WTC11 (cell line): ENCODE results near the gene ILK. TPM values are rescaled to one million over a fixed set of nuclear protein-coding genes. Genes with fewer than 3 reads are reported as not detected.

ENCODE experiments used
- ATAC-seq: fragments of 200-7000 bp; cut with Tn5 transposase; 2 replicates; pipeline ENCODE4 v1.10.0; 2021; ENCODE audit warnings: mild to moderate bottlenecking, moderate library complexity
- CTCF ChIA-PET: fragments of 300-600 bp; sonication (Branson Sonifier 250); formaldehyde crosslinking; loops from one replicate; lab custom pipeline; 2021; ENCODE audit warnings: antibody characterized with exemption; lab: Charles Lee
- POLR2A ChIA-PET: fragments of 350-600 bp; sonication (Branson Sonifier 250); formaldehyde crosslinking; loops from one replicate; lab custom pipeline; 2021; ENCODE audit warnings: antibody characterized with exemption; lab: Charles Lee
- DNase-seq: peaks from one replicate; pipeline ENCODE4 v3.0.0; 2021; ENCODE audit warnings: low spot score
- H3K27ac Mint-ChIP-seq: 2 replicates; pipeline ENCODE4 v1.8.0; 2021; ENCODE audit warnings: mixed read lengths
- H3K27me3 Mint-ChIP-seq: 2 replicates; pipeline ENCODE4 v1.8.0; 2021; ENCODE audit warnings: low read depth, mild to moderate bottlenecking, moderate library complexity, mixed read lengths
- H3K36me3 Mint-ChIP-seq: 2 replicates; pipeline ENCODE4 v1.8.0; 2021; ENCODE audit warnings: mixed read lengths
- H3K4me1 Mint-ChIP-seq: 2 replicates; pipeline ENCODE4 v1.8.0; 2022; ENCODE audit warnings: mixed read lengths
- H3K4me3 Mint-ChIP-seq: 2 replicates; pipeline ENCODE4 v1.8.0; 2021; ENCODE audit warnings: mild to moderate bottlenecking, moderate library complexity, mixed read lengths
- H3K9me3 Mint-ChIP-seq: 2 replicates; pipeline ENCODE4 v1.8.0; 2021; ENCODE audit warnings: mixed read lengths
- CREB1 ChIP-seq: sonication (generic); formaldehyde crosslinking; IDR thresholded peaks from 2 replicates; pipeline ENCODE4 v1.8.0; 2023; ENCODE audit warnings: mild to moderate bottlenecking, missing genetic modification reagents
- FOXK1 ChIP-seq: sonication (generic); formaldehyde crosslinking; IDR thresholded peaks from 2 replicates; pipeline ENCODE4 v1.8.0; 2022; ENCODE audit warnings: mild to moderate bottlenecking, moderate library complexity, missing genetic modification reagents
- JAZF1 ChIP-seq: fragments of 250-450 bp; sonication (Bioruptor Pico); IDR thresholded peaks from 2 replicates; pipeline ENCODE4 v1.9.0; 2021; ENCODE audit warnings: moderate library complexity, mild to moderate bottlenecking, inconsistent platforms
- MXD4 ChIP-seq: fragments of 250-450 bp; sonication (Bioruptor Pico); IDR thresholded peaks from 2 replicates; pipeline ENCODE4 v1.8.0; 2021; ENCODE audit warnings: mild to moderate bottlenecking, moderate library complexity, borderline replicate concordance
- NFYB ChIP-seq: sonication (generic); formaldehyde crosslinking; conservative IDR thresholded peaks from 2 replicates; pipeline ENCODE4 v1.8.0; 2022; ENCODE audit warnings: low read depth, missing genetic modification reagents
- NR2C2 ChIP-seq: sonication (generic); formaldehyde crosslinking; IDR thresholded peaks from 2 replicates; pipeline ENCODE4 v1.8.0; 2022; ENCODE audit warnings: mild to moderate bottlenecking, missing genetic modification reagents
- RELA ChIP-seq: sonication (generic); formaldehyde crosslinking; IDR thresholded peaks from 2 replicates; pipeline ENCODE4 v1.8.1; 2022; ENCODE audit warnings: missing genetic modification reagents, mild to moderate bottlenecking, borderline replicate concordance
- SMAD4 ChIP-seq: sonication (generic); formaldehyde crosslinking; IDR thresholded peaks from 2 replicates; pipeline ENCODE4 v1.8.0; 2022; ENCODE audit warnings: mild to moderate bottlenecking, missing genetic modification reagents
- SP1 ChIP-seq: sonication (generic); formaldehyde crosslinking; conservative IDR thresholded peaks from 2 replicates; pipeline ENCODE4 v1.8.1; 2022; ENCODE audit warnings: missing genetic modification reagents
- ZBTB21 ChIP-seq: sonication (generic); formaldehyde crosslinking; IDR thresholded peaks from 2 replicates; pipeline ENCODE4 v1.8.1; 2023; ENCODE audit warnings: mild to moderate bottlenecking, missing genetic modification reagents, borderline replicate concordance
- ZNF317 ChIP-seq: sonication (generic); formaldehyde crosslinking; IDR thresholded peaks from 2 replicates; pipeline ENCODE4 v1.8.1; 2023; ENCODE audit warnings: low read depth, mild to moderate bottlenecking, moderate library complexity, missing genetic modification reagents, borderline replicate concordance
- ZNF396 ChIP-seq: fragments of 250-450 bp; sonication (Bioruptor Pico); IDR thresholded peaks from 2 replicates; pipeline ENCODE4 v1.8.0; 2021; ENCODE audit warnings: mild to moderate bottlenecking, moderate library complexity, borderline replicate concordance
- total RNA-seq: library from RNA; stranded (reverse); gene quantifications from 3 replicates; pipeline ENCODE4 v1.2.3, GENCODE V29; 2021
- TF ChIP-seq, protein P1 (sequence below): fragments of 250-450 bp; sonication (Bioruptor Pico); IDR thresholded peaks from 2 replicates; pipeline ENCODE4 v1.9.0; 2021; ENCODE audit warnings: mild to moderate bottlenecking, borderline replicate concordance
- TF ChIP-seq, protein P2 (sequence below): sonication (generic); formaldehyde crosslinking; IDR thresholded peaks from 2 replicates; pipeline ENCODE4 v1.8.0; 2022; ENCODE audit warnings: mild to moderate bottlenecking, missing genetic modification reagents
- TF ChIP-seq, protein P3 (sequence below): sonication (generic); formaldehyde crosslinking; conservative IDR thresholded peaks from 2 replicates; pipeline ENCODE4 v1.8.1; 2022; ENCODE audit warnings: mild to moderate bottlenecking, missing genetic modification reagents
- TF ChIP-seq, protein P4 (sequence below): sonication (generic); formaldehyde crosslinking; IDR thresholded peaks from 2 replicates; pipeline ENCODE4 v1.8.0; 2022; ENCODE audit warnings: mild to moderate bottlenecking, missing genetic modification reagents
- TF ChIP-seq, protein P5 (sequence below): sonication (generic); formaldehyde crosslinking; conservative IDR thresholded peaks from 2 replicates; pipeline ENCODE4 v1.8.1; 2023; ENCODE audit warnings: mild to moderate bottlenecking, low read depth, missing genetic modification reagents, moderate library complexity
- TF ChIP-seq, protein P6 (sequence below): sonication (generic); formaldehyde crosslinking; IDR thresholded peaks from 2 replicates; pipeline ENCODE4 v1.8.1; 2023; ENCODE audit warnings: mild to moderate bottlenecking, missing genetic modification reagents
- TF ChIP-seq, protein P7 (sequence below): fragments of 250-450 bp; sonication (Bioruptor Pico); conservative IDR thresholded peaks from 2 replicates; pipeline ENCODE4 v1.9.0; 2021; ENCODE audit warnings: mild to moderate bottlenecking
- TF ChIP-seq, protein P8 (sequence below): sonication (generic); formaldehyde crosslinking; IDR thresholded peaks from 2 replicates; pipeline ENCODE4 v1.8.1; 2022; ENCODE audit warnings: missing genetic modification reagents, borderline replicate concordance

Gene ILK
- total RNA-seq, 1 experiment from 2014 or later: 97.7 TPM

DNA sequence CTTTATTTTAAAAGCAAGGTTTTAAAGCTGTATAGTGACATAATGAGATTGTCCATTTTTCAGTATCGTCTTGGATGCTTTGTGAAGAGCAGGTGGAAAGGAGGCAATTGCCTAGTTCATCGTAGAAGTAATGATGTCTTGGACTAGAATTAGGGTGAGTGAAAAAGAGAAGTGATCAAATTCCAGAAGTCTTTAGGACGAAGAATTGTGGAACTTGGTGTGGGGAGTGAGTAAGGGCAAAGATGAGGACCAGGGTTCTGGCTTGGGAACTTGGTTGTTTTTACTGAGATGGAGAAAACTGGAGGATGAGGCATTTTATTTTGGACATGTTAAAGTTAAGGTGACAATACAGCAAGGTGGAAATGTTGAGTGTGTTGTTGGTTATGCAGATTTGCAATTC lies 1.2 kb downstream of the ILK start:
- CTCF ChIA-PET: interaction anchor here (0.9 to 4.0 kb wide), 8 partner anchors 14 to 162 kb away, joined by 3 to 12 read pairs (median 6); partner anchors contain the start of genes MRPL17 and TPP1

More for the DNA sequence above, 1.2 kb downstream of the ILK start:
- ATAC-seq (no peak), DNase-seq (no peak)
- Mint-ChIP-seq H3K9me3 (no peaks in the 10 kb centered on the region), H3K27ac (no peak overlapping the region), H3K4me3 (no peak overlapping the region), H3K36me3 (peaks cover 28% of the 10 kb centered on the region), H3K27me3 (no peaks in the 10 kb centered on the region), H3K4me1 (peaks cover 14% of the 10 kb centered on the region)
- POLR2A ChIA-PET: interaction anchor here (0.9 to 1.4 kb wide), 3 partner anchors 7 to 42 kb away, joined by 3 to 6 read pairs (median 4); partner anchors contain the start of genes TAF10 and TPP1
- TF ChIP-seq, protein P1, sequence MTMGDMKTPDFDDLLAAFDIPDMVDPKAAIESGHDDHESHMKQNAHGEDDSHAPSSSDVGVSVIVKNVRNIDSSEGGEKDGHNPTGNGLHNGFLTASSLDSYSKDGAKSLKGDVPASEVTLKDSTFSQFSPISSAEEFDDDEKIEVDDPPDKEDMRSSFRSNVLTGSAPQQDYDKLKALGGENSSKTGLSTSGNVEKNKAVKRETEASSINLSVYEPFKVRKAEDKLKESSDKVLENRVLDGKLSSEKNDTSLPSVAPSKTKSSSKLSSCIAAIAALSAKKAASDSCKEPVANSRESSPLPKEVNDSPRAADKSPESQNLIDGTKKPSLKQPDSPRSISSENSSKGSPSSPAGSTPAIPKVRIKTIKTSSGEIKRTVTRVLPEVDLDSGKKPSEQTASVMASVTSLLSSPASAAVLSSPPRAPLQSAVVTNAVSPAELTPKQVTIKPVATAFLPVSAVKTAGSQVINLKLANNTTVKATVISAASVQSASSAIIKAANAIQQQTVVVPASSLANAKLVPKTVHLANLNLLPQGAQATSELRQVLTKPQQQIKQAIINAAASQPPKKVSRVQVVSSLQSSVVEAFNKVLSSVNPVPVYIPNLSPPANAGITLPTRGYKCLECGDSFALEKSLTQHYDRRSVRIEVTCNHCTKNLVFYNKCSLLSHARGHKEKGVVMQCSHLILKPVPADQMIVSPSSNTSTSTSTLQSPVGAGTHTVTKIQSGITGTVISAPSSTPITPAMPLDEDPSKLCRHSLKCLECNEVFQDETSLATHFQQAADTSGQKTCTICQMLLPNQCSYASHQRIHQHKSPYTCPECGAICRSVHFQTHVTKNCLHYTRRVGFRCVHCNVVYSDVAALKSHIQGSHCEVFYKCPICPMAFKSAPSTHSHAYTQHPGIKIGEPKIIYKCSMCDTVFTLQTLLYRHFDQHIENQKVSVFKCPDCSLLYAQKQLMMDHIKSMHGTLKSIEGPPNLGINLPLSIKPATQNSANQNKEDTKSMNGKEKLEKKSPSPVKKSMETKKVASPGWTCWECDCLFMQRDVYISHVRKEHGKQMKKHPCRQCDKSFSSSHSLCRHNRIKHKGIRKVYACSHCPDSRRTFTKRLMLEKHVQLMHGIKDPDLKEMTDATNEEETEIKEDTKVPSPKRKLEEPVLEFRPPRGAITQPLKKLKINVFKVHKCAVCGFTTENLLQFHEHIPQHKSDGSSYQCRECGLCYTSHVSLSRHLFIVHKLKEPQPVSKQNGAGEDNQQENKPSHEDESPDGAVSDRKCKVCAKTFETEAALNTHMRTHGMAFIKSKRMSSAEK (CRISPR knock-in tag): no peak
- TF ChIP-seq, protein P2, sequence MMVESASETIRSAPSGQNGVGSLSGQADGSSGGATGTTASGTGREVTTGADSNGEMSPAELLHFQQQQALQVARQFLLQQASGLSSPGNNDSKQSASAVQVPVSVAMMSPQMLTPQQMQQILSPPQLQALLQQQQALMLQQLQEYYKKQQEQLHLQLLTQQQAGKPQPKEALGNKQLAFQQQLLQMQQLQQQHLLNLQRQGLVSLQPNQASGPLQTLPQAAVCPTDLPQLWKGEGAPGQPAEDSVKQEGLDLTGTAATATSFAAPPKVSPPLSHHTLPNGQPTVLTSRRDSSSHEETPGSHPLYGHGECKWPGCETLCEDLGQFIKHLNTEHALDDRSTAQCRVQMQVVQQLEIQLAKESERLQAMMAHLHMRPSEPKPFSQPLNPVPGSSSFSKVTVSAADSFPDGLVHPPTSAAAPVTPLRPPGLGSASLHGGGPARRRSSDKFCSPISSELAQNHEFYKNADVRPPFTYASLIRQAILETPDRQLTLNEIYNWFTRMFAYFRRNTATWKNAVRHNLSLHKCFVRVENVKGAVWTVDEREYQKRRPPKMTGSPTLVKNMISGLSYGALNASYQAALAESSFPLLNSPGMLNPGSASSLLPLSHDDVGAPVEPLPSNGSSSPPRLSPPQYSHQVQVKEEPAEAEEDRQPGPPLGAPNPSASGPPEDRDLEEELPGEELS (CRISPR knock-in tag): no peak
- TF ChIP-seq, protein P3, sequence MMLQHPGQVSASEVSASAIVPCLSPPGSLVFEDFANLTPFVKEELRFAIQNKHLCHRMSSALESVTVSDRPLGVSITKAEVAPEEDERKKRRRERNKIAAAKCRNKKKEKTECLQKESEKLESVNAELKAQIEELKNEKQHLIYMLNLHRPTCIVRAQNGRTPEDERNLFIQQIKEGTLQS: no peak
- TF ChIP-seq NR2C2 (CRISPR knock-in tag): no peak
- TF ChIP-seq ZNF396 (CRISPR knock-in tag): no peak
- TF ChIP-seq RELA (CRISPR knock-in tag): no peak
- TF ChIP-seq SMAD4 (CRISPR knock-in tag): no peak
- no peak for TF ChIP-seq MXD4 (CRISPR knock-in tag)
- TF ChIP-seq ZBTB21: no peak
- no peak for TF ChIP-seq JAZF1 (CRISPR knock-in tag)
- TF ChIP-seq CREB1 (CRISPR knock-in tag): no peak
- TF ChIP-seq, protein P4, sequence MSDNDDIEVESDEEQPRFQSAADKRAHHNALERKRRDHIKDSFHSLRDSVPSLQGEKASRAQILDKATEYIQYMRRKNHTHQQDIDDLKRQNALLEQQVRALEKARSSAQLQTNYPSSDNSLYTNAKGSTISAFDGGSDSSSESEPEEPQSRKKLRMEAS: no peak
- TF ChIP-seq, protein P5, sequence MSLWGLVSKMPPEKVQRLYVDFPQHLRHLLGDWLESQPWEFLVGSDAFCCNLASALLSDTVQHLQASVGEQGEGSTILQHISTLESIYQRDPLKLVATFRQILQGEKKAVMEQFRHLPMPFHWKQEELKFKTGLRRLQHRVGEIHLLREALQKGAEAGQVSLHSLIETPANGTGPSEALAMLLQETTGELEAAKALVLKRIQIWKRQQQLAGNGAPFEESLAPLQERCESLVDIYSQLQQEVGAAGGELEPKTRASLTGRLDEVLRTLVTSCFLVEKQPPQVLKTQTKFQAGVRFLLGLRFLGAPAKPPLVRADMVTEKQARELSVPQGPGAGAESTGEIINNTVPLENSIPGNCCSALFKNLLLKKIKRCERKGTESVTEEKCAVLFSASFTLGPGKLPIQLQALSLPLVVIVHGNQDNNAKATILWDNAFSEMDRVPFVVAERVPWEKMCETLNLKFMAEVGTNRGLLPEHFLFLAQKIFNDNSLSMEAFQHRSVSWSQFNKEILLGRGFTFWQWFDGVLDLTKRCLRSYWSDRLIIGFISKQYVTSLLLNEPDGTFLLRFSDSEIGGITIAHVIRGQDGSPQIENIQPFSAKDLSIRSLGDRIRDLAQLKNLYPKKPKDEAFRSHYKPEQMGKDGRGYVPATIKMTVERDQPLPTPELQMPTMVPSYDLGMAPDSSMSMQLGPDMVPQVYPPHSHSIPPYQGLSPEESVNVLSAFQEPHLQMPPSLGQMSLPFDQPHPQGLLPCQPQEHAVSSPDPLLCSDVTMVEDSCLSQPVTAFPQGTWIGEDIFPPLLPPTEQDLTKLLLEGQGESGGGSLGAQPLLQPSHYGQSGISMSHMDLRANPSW: no peak
- TF ChIP-seq SP1 (CRISPR knock-in tag): no peak
- TF ChIP-seq ZNF317: no peak
- TF ChIP-seq FOXK1 (CRISPR knock-in tag): no peak
- TF ChIP-seq, protein P6, sequence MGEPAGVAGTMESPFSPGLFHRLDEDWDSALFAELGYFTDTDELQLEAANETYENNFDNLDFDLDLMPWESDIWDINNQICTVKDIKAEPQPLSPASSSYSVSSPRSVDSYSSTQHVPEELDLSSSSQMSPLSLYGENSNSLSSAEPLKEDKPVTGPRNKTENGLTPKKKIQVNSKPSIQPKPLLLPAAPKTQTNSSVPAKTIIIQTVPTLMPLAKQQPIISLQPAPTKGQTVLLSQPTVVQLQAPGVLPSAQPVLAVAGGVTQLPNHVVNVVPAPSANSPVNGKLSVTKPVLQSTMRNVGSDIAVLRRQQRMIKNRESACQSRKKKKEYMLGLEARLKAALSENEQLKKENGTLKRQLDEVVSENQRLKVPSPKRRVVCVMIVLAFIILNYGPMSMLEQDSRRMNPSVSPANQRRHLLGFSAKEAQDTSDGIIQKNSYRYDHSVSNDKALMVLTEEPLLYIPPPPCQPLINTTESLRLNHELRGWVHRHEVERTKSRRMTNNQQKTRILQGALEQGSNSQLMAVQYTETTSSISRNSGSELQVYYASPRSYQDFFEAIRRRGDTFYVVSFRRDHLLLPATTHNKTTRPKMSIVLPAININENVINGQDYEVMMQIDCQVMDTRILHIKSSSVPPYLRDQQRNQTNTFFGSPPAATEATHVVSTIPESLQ (CRISPR knock-in tag): no peak
- TF ChIP-seq, protein P7, sequence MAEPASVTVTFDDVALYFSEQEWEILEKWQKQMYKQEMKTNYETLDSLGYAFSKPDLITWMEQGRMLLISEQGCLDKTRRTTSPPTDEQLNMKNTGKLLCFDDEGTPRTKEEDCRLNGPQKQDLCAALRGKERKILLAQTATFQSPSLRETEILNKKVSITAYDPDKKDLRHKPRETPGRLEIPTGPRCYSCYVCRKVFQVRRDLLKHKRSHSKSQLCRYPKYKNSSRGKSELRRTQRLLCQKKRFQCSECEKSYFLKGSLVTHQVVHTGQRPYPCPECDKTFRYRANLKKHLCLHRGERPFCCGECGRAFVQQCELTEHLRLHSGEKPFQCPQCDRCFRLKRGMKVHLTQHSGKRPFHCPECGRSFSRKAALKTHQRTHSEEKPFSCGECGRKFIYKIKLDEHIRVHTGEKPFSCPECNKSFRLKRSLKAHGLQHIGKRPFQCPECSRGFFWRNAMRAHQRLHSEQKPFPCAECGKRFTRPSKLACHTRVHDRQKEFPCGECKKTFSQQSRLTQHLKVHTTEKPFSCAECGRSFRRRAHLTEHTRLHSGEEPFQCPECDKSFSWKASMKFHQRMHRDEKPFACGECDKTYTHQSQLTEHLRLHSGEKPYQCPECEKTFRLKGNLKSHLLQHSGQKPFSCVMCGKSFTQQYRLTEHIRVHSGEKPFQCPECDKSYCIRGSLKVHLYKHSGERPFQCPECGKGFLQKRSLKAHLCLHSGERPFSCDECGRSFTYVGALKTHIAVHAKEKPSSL (CRISPR knock-in tag): no peak
- TF ChIP-seq, protein P8, sequence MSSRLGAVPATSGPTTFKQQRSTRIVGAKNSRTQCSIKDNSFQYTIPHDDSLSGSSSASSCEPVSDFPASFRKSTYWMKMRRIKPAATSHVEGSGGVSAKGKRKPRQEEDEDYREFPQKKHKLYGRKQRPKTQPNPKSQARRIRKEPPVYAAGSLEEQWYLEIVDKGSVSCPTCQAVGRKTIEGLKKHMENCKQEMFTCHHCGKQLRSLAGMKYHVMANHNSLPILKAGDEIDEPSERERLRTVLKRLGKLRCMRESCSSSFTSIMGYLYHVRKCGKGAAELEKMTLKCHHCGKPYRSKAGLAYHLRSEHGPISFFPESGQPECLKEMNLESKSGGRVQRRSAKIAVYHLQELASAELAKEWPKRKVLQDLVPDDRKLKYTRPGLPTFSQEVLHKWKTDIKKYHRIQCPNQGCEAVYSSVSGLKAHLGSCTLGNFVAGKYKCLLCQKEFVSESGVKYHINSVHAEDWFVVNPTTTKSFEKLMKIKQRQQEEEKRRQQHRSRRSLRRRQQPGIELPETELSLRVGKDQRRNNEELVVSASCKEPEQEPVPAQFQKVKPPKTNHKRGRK (CRISPR knock-in tag): no peak
- no peak for TF ChIP-seq NFYB
